Smooth muscle cell (in vitro differentiated cells): ENCODE data around the gene TTBK2. TPM values are rescaled to one million over a fixed set of nuclear protein-coding genes. Genes with fewer than 3 reads are reported as not detected.

Experiments
- DNase-seq: peaks from one replicate; lab custom pipeline; 2025; ENCODE audit not compliant: unreplicated experiment; lab: John Stamatoyannopoulos, UW
- H2AFZ ChIP-seq: fragments of 200-600 bp; sonication (generic); 2 replicates; pipeline ENCODE4 v1.6.0; 2016; ENCODE audit warnings: antibody characterized with exemption, low read depth, mild to moderate bottlenecking
- H3F3A ChIP-seq: fragments of 200-600 bp; sonication (generic); 2 replicates; pipeline ENCODE4 v1.6.0; 2017; ENCODE audit warnings: antibody characterized with exemption, low read depth
- H3K27ac ChIP-seq: fragments of 200-600 bp; sonication (generic); 2 replicates; pipeline ENCODE4 v1.5.1; 2016; ENCODE audit warnings: low read depth, mild to moderate bottlenecking
- H3K27me3 ChIP-seq: fragments of 200-600 bp; sonication (generic); 2 replicates; pipeline ENCODE4 v1.6.1; 2016; ENCODE audit warnings: low read depth, mild to moderate bottlenecking
- H3K36me3 ChIP-seq: fragments of 200-600 bp; sonication (generic); 2 replicates; pipeline ENCODE4 v1.5.1; 2016; ENCODE audit warnings: low read depth
- H3K4me1 ChIP-seq: fragments of 200-600 bp; sonication (generic); 2 replicates; pipeline ENCODE4 v1.5.1; 2016; ENCODE audit warnings: low read depth
- H3K4me2 ChIP-seq: fragments of 200-600 bp; sonication (generic); 2 replicates; pipeline ENCODE4 v1.6.0; 2016; ENCODE audit warnings: mild to moderate bottlenecking
- H3K4me3 ChIP-seq: fragments of 200-600 bp; sonication (generic); 2 replicates; pipeline ENCODE4 v1.5.1; 2016; ENCODE audit warnings: mild to moderate bottlenecking
- H3K79me2 ChIP-seq: fragments of 200-600 bp; sonication (generic); 2 replicates; pipeline ENCODE4 v1.6.0; 2016; ENCODE audit warnings: low read depth, mild to moderate bottlenecking
- H3K9ac ChIP-seq: fragments of 200-600 bp; sonication (generic); 2 replicates; pipeline ENCODE4 v1.6.0; 2016; ENCODE audit warnings: low read depth
- H3K9me3 ChIP-seq: fragments of 200-600 bp; sonication (generic); replicated peaks from 2 replicates; pipeline ENCODE4 v1.5.1; 2016; ENCODE audit warnings: low read depth
- H4K20me1 ChIP-seq: fragments of 200-600 bp; sonication (generic); 2 replicates; pipeline ENCODE4 v1.6.0; 2016; ENCODE audit warnings: low read depth
- WGBS: methylation state at CpG from one replicate; pipeline ENCODE4 v1.1.7; 2016; ENCODE audit warnings: low lambda C conversion rate; 5-methylcytosine and 5-hydroxymethylcytosine counted together
- polyA plus RNA-seq: library from polyadenylated mRNA; unstranded; fragments of >200 nt; fragmentation: Nextera tagmentation; extraction: Ambion mirVana; gene quantifications from 2 replicates; pipeline ENCODE4 v1.2.1, GENCODE V29; 2016
- total RNA-seq: library from RNA; depleted of rRNA; stranded (reverse); fragments of >200 nt; gene quantifications from 2 replicates; pipeline ENCODE4 v1.2.3, GENCODE V29; 2014
- TF ChIP-seq, protein P1 (sequence below): fragments of 200-600 bp; sonication (generic); IDR thresholded peaks from 2 replicates; pipeline ENCODE4 v1.5.1; 2017; ENCODE audit warnings: borderline replicate concordance, mild to moderate bottlenecking, antibody characterized with exemption; ENCODE audit not compliant: insufficient read depth, poor library complexity, severe bottlenecking

The TTBK2 gene
- total and polyA plus RNA-seq, 2 experiments from 2014 or later: 6.6 to 11.1 TPM

DNA sequence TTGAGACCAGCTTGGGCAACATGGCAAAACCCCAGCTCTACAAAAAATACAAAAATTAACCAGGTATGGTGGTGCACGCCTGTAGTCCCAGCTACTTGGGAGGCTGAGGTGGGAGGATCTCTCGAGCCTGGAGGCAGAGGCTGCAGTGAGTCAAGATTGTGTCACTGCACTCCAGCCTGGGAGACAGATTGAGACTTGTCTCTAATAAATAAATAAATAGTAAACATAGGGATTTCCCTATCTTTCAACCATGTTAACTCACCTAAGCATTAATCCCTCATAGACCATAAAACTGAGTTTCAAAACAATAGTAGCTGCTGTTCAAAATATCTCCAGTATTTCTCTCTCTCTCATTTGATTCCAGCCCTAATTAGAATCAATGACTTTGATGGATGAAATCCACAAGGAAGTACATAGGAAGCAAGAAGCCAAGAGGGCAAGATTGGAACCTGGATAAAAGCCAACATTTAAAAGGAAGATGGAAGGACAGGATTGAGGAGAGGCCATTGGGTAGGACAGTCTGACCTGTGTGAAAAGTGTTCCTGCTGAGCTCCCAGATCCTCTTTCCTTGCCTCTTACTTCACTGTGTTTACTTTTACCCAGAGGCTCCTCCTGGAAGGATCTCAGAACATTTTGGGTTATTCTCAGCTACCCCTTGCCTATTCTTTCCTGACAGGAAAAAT, 12.4 kb upstream of the TTBK2 start:
- TF ChIP-seq, protein P1, sequence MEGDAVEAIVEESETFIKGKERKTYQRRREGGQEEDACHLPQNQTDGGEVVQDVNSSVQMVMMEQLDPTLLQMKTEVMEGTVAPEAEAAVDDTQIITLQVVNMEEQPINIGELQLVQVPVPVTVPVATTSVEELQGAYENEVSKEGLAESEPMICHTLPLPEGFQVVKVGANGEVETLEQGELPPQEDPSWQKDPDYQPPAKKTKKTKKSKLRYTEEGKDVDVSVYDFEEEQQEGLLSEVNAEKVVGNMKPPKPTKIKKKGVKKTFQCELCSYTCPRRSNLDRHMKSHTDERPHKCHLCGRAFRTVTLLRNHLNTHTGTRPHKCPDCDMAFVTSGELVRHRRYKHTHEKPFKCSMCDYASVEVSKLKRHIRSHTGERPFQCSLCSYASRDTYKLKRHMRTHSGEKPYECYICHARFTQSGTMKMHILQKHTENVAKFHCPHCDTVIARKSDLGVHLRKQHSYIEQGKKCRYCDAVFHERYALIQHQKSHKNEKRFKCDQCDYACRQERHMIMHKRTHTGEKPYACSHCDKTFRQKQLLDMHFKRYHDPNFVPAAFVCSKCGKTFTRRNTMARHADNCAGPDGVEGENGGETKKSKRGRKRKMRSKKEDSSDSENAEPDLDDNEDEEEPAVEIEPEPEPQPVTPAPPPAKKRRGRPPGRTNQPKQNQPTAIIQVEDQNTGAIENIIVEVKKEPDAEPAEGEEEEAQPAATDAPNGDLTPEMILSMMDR: no peak
- no peaks in the 10 kb centered on the region for H3K4me1 ChIP-seq
- H3K9me3 ChIP-seq: no peaks in the 10 kb centered on the region
- DNase-seq: no peak
- H2AFZ ChIP-seq: no peak overlapping the region
- WGBS: 97% methylated on average over 2 of the region's 2 CpGs
- H3K79me2 ChIP-seq: no peaks in the 10 kb centered on the region
- H3K9ac ChIP-seq: no peak overlapping the region
- H3K27ac ChIP-seq: no peak overlapping the region
- no peaks in the 10 kb centered on the region for H3K27me3 ChIP-seq
- no peak overlapping the region for H3K4me3 ChIP-seq
- no peaks in the 10 kb centered on the region for H3F3A ChIP-seq
- no peaks in the 10 kb centered on the region for H4K20me1 ChIP-seq
- no peak overlapping the region for H3K4me2 ChIP-seq
- no peaks in the 10 kb centered on the region for H3K36me3 ChIP-seq

DNA sequence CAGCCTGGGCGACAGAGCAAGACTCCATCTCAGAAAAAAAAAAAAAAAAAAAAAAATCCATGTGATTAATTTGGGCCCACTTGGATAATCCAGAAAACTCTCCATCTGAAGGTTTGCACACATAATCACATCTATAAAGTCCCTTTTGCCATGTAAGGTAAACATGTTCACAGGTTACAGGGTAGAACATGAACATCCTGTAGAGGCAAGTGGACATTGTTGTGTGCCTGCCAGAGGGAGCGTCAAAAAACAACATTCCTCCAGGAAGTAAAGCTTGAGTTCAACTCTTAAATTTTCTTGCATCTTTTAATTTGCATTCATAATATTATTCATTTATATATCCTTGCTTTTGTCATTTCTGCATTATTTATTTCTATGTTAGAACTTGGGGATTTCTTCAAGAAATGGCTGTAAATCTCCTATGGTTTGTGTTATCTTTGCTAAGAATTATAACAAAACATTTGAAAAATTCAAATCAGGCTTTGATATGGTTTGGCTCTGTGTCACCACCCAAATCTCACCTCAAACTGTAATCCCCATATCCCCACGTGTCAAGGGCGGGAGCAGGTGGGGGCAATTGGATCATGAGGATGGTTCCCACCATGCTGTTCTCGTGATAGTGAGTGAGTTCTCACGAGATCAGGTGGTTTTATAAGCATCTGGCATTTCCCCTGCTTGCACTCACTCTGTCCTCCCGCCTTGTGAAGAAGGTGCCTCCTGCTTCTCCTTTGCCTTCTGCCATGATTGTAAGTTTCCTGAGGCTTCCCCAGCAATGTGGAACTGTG, 11.3 kb upstream of the TTBK2 start:
- 79% methylated on average over 7 of the region's 7 CpGs for WGBS
- TF ChIP-seq, protein P1: no peak
- H3K9me3 ChIP-seq: no peaks in the 10 kb centered on the region

DNA sequence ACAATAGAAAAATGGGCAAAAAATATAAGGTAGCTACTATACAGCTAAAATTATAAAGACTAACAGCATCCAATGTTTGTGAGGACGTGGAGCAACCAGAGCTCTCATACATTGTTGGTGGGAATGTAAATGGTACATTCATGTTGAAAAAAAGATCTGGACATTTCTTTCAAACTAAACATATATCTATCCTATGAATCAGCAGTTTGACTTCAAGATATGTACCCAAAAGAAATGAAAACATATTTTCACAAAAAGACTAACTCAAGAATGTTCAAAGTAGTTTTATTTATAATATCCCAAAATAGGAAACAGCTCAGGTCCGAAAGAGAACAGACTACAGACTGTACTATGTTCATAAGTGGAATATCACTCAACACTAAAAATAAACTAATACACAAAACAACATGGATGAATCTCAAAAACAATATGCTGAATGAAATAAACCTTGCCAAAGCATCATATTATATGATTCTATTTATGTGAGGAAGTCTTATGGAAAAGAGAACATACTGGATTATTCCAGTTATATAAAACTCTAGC, 8.8 kb upstream of the TTBK2 start:
- no peak overlapping the region for H2AFZ ChIP-seq

More for the DNA sequence above, 11.3 kb upstream of the TTBK2 start:
- DNase-seq: no peak
- Histone ChIP-seq H3K36me3 (no peaks in the 10 kb centered on the region), H3K4me1 (no peaks in the 10 kb centered on the region), H3K79me2 (no peaks in the 10 kb centered on the region), H2AFZ (no peak overlapping the region), H3K4me3 (no peak overlapping the region), H3F3A (no peaks in the 10 kb centered on the region), H3K9ac (no peak overlapping the region), H4K20me1 (no peaks in the 10 kb centered on the region), H3K27me3 (no peaks in the 10 kb centered on the region), H3K27ac (no peak overlapping the region), H3K4me2 (no peak overlapping the region)

More for the DNA sequence above, 8.8 kb upstream of the TTBK2 start:
- Histone ChIP-seq H4K20me1 (no peaks in the 10 kb centered on the region), H3K4me3 (no peak overlapping the region), H3K79me2 (no peaks in the 10 kb centered on the region), H3K9ac (no peak overlapping the region), H3K27ac (no peak overlapping the region), H3K4me2 (no peak overlapping the region), H3K9me3 (no peaks in the 10 kb centered on the region), H3K4me1 (no peaks in the 10 kb centered on the region), H3F3A (no peaks in the 10 kb centered on the region), H3K27me3 (no peaks in the 10 kb centered on the region), H3K36me3 (no peaks in the 10 kb centered on the region)
- TF ChIP-seq, protein P1: no peak
- WGBS: 75% methylated on average over 2 of the region's 2 CpGs
- DNase-seq: no peak
